Testis (tissue), 2 donors: ENCODE measurements around the gene CHCHD3.
"Not testable (repeated sequence)": the region's sequence is repeated elsewhere in the genome, so short reads cannot be mapped to it uniquely, and the experiment has no call there.

ENCODE experiments used
- POLR2A ChIP-seq: fragments of 450-650 bp; IDR thresholded peaks from one replicate; pipeline ENCODE4 v1.6.1; 2017; ENCODE audit warnings: antibody characterized with exemption, mild to moderate bottlenecking, moderate library complexity
- TF ChIP-seq, protein P1 (sequence below), 3 experiments: fragments of 450-650 bp in 2 of 3; fragments of 200-600 bp in 1 of 3; sonication (generic) in 1 of 3; IDR thresholded peaks; one replicate each; pipeline ENCODE4 v1.5.1; 2016 to 2019; ENCODE audit warnings: antibody characterized with exemption in 3 of 3, mild to moderate bottlenecking in 2 of 3, moderate library complexity in 1 of 3

- TF ChIP-seq, protein P1, sequence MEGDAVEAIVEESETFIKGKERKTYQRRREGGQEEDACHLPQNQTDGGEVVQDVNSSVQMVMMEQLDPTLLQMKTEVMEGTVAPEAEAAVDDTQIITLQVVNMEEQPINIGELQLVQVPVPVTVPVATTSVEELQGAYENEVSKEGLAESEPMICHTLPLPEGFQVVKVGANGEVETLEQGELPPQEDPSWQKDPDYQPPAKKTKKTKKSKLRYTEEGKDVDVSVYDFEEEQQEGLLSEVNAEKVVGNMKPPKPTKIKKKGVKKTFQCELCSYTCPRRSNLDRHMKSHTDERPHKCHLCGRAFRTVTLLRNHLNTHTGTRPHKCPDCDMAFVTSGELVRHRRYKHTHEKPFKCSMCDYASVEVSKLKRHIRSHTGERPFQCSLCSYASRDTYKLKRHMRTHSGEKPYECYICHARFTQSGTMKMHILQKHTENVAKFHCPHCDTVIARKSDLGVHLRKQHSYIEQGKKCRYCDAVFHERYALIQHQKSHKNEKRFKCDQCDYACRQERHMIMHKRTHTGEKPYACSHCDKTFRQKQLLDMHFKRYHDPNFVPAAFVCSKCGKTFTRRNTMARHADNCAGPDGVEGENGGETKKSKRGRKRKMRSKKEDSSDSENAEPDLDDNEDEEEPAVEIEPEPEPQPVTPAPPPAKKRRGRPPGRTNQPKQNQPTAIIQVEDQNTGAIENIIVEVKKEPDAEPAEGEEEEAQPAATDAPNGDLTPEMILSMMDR (IDR thresholded peaks at IDR 0.05) = not testable (repeated sequence)
- TF ChIP-seq POLR2A = not testable (repeated sequence)
Observed at GRCh38 chr7:132902294-132902693, 179.6 kb downstream of the CHCHD3 start.
